Measurements from ENCODE around the gene DNHD1.

The DNHD1 gene

DNA sequence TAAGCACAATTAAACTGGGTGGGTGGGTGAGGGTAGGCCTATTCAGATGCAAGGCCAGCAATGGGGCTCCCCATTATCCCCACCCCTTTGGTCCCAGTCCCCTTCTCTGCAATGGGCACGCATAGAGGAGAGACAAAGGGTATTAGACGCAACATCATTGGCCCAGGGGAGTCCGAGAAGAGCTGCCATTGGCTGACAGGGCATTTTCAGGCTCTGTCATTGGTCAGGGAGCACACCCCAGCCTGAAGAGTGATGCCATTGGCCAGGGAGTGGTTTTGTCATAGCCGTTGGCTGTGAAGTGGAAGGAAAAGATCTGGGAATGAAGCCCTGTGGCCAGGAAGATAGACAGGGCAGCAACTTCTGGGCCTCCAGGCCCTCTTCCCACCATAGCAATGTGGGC is 20.5 kb upstream of the DNHD1 start:
- no peak overlapping the region for H4K8ac ChIP-seq (ENCODE audit: low read depth, low read length)
- DNase-seq = no peak
- H3K9me3 ChIP-seq (ENCODE audit: insufficient read depth, low read depth, low read length) = no peaks in the 10 kb centered on the region
- H4K12ac ChIP-seq (ENCODE audit: low read depth, low read length) = no peak overlapping the region
- H3K4me2 ChIP-seq (ENCODE audit: low read length) = no peak overlapping the region
- no peak overlapping the region for H3K18ac ChIP-seq (ENCODE audit: low read length)
- no peak overlapping the region for H2BK120ac ChIP-seq (ENCODE audit: insufficient read depth, low read length, poor library complexity)
- no peak overlapping the region for H3K9ac ChIP-seq (ENCODE audit: low read length)
- no peak overlapping the region for H2AK5ac ChIP-seq (ENCODE audit: low read length)
- peaks cover 31 to 34% of the 10 kb centered on the region in 2 experiments for H3K36me3 ChIP-seq (ENCODE audit: control insufficient read depth in 1 of 2, insufficient read depth in 2 of 2, low read length in 2 of 2)
- H4K91ac ChIP-seq (ENCODE audit: low read depth, low read length) = no peak overlapping the region
- H3K79me2 ChIP-seq (ENCODE audit: control insufficient read depth, insufficient read depth, low read length, poor library complexity) = peaks cover 17% of the 10 kb centered on the region
- no peak overlapping the region for H2BK5ac ChIP-seq (ENCODE audit: low read depth, low read length, poor library complexity)
- no peak overlapping the region for H3K23ac ChIP-seq (ENCODE audit: low read length)
- H3K14ac ChIP-seq (ENCODE audit: low read length) = no peak overlapping the region
- no peak overlapping the region for H3K4me3 ChIP-seq (ENCODE audit: low read depth, low read length)
- H3K79me1 ChIP-seq (ENCODE audit: low read length) = peaks cover 18% of the 10 kb centered on the region
- H3K4me1 ChIP-seq (ENCODE audit: control insufficient read depth in 1 of 2, insufficient read depth in 2 of 2, low read length in 2 of 2) = peaks cover 15 to 19% of the 10 kb centered on the region in 2 experiments
- H2AFZ ChIP-seq (ENCODE audit: insufficient read depth, low read length, poor library complexity) = no peak overlapping the region
- no peak overlapping the region for H3K4ac ChIP-seq (ENCODE audit: low read depth, low read length)
- no peak overlapping the region for H3K27ac ChIP-seq (ENCODE audit: low read depth, low read length)
- no peaks in the 10 kb centered on the region for H3K27me3 ChIP-seq (ENCODE audit: insufficient read depth, low read length)
- H2BK12ac ChIP-seq (ENCODE audit: low read length) = no peak overlapping the region
- no CpG with 5 or more reads among the region's 4 CpGs for WGBS (ENCODE audit: extremely low coverage, insufficient coverage, insufficient read length)

DNA sequence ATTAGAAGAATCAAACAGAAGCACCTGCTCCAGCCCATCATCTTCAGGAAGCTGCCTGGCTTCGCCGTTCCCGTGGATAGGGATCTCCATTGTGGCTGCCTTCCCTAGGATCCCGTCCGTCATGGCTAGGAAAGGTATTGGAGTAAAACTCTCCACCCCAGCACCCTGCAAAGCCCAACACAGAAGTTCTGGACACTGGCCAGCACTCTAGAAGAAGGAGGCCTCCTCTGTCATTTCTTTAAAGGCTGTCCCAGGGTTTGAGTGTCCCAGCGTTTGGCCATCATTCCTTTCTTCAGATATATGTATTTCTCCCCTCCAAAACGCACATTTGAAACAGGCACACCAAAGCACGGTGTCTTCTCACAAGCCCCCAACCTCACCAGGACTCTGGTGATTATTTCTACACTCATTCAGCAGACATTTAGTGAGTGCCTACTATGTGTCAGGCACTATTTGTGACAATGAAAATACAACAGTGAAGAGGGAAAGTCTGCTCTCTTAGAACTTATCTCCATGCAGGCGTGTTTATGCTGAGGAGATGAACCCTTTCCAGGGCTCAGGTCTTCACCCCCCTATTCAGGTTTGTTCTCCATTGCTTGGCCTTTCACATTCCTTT is 16.7 kb upstream of the DNHD1 start:
- peak in 1 of 2 donors; percentile 2 for DNase-seq
- Histone ChIP-seq H2BK5ac (ENCODE audit: low read depth, low read length, poor library complexity) (peak overlapping the region; percentile 35), H3K9ac (ENCODE audit: low read length) (peak overlapping the region; percentile 86), H3K4ac (ENCODE audit: low read depth, low read length) (peak overlapping the region; percentile 81), H3K4me3 (ENCODE audit: low read depth, low read length) (peak overlapping the region; percentile 93), H3K27ac (ENCODE audit: low read depth, low read length) (no peak overlapping the region), H2AFZ (ENCODE audit: insufficient read depth, low read length, poor library complexity) (no peak overlapping the region), H3K4me1 (ENCODE audit: control insufficient read depth in 1 of 2, insufficient read depth in 2 of 2, low read length in 2 of 2) (peaks cover 6 to 11% of the 10 kb centered on the region in 2 experiments), H2BK12ac (ENCODE audit: low read length) (no peak overlapping the region), H3K4me2 (ENCODE audit: low read length) (peak overlapping the region; percentile 79), H2BK120ac (ENCODE audit: insufficient read depth, low read length, poor library complexity) (peak overlapping the region; percentile 26), H3K14ac (ENCODE audit: low read length) (peak overlapping the region; percentile 45), H4K91ac (ENCODE audit: low read depth, low read length) (peak overlapping the region; percentile 78), H3K18ac (ENCODE audit: low read length) (peak overlapping the region; percentile 80), H3K27me3 (ENCODE audit: insufficient read depth, low read length) (no peaks in the 10 kb centered on the region), H3K79me2 (ENCODE audit: control insufficient read depth, insufficient read depth, low read length, poor library complexity) (peaks cover 15% of the 10 kb centered on the region), H3K79me1 (ENCODE audit: low read length) (peaks cover 9% of the 10 kb centered on the region), H3K23ac (ENCODE audit: low read length) (no peak overlapping the region), H2AK5ac (ENCODE audit: low read length) (no peak overlapping the region), H3K9me3 (ENCODE audit: insufficient read depth, low read depth, low read length) (no peaks in the 10 kb centered on the region), H4K8ac (ENCODE audit: low read depth, low read length) (peak overlapping the region; percentile 86), H3K36me3 (ENCODE audit: control insufficient read depth in 1 of 2, insufficient read depth in 2 of 2, low read length in 2 of 2) (peaks cover 34 to 47% of the 10 kb centered on the region in 2 experiments), H4K12ac (ENCODE audit: low read depth, low read length) (peak overlapping the region; percentile 64)
- WGBS (ENCODE audit: extremely low coverage, insufficient coverage, insufficient read length) = no CpG with 5 or more reads among the region's 9 CpGs

DNA sequence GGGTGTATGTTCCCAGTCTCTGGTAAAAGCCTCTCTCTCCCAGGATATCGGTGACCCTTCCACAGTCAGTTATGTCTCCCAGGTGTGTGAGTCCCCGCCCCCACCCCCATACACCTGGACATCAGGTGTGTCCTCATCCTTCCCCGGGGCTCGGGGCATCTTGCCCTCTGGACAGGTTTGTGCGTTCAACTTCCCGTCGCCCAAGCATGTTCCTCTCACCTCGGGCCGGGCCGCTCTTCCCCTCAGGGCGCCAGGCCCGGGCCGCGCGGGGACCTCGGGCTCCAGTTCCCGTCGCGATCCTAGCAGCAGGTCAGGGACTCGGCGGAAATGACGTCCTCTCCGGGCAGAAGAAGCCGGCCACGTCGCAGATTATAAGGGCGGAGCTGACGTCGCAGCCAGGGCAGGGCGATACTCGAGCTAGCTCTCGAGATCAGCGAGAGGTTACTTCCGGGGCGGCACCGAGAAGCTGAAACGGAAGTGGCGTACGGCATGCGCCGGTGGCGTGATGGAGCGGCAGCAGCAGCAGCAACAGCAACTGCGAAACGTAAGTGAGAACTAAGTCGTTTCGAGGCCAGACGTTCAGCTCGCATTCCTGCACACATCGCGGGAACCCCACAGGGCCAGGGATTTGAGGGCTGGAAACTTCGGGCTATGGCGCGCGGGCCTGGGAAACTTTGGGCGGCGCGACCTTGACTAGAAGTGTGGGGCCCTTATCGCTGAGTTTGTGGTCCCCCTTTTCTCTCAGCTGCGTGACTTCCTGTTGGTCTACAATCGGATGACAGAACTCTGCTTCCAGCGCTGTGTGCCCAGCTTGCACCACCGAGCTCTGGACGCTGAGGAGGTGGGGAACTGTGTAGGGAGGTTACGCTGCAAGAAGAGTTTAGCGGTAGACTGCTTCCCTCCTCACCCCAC is 15.8 kb upstream of the DNHD1 start, which contains the start of the genes ARFIP2 and TIMM10B:
ARFIP2 (minus strand) TSS at position 320 of the 912 bp plus-strand sequence. CDS start 910 bp downstream, outside the sequence.
TIMM10B (plus strand) TSS at position 490 of the 912 bp plus-strand sequence; CDS start at position 506, 16 bp downstream.
- Histone ChIP-seq H4K12ac (ENCODE audit: low read depth, low read length) (peak within 1 kb of the TSS; percentile 64), H3K14ac (ENCODE audit: low read length) (peak within 1 kb of the TSS; percentile 62), H2AK5ac (ENCODE audit: low read length) (peak within 1 kb of the TSS; percentile 49), H3K27me3 (ENCODE audit: insufficient read depth, low read length) (no peaks in the 10 kb centered on the region), H3K4ac (ENCODE audit: low read depth, low read length) (peak within 1 kb of the TSS; percentile 90), H3K79me2 (ENCODE audit: control insufficient read depth, insufficient read depth, low read length, poor library complexity) (peaks cover 15% of the 10 kb centered on the region), H3K4me1 (ENCODE audit: control insufficient read depth in 1 of 2, insufficient read depth in 2 of 2, low read length in 2 of 2) (peaks cover 6 to 11% of the 10 kb centered on the region in 2 experiments), H2BK12ac (ENCODE audit: low read length) (no peak within 1 kb of the TSS), H2BK5ac (ENCODE audit: low read depth, low read length, poor library complexity) (peak within 1 kb of the TSS; percentile 52), H3K9ac (ENCODE audit: low read length) (peak within 1 kb of the TSS; percentile 95), H3K79me1 (ENCODE audit: low read length) (peaks cover 9% of the 10 kb centered on the region), H3K4me2 (ENCODE audit: low read length) (peak within 1 kb of the TSS; percentile 79), H2BK120ac (ENCODE audit: insufficient read depth, low read length, poor library complexity) (peak within 1 kb of the TSS; percentile 39), H2AFZ (ENCODE audit: insufficient read depth, low read length, poor library complexity) (peak within 1 kb of the TSS; percentile 35), H4K91ac (ENCODE audit: low read depth, low read length) (peak within 1 kb of the TSS; percentile 78), H3K18ac (ENCODE audit: low read length) (peak within 1 kb of the TSS; percentile 80), H4K8ac (ENCODE audit: low read depth, low read length) (peak within 1 kb of the TSS; percentile 86), H3K23ac (ENCODE audit: low read length) (no peak within 1 kb of the TSS), H3K9me3 (ENCODE audit: insufficient read depth, low read depth, low read length) (no peaks in the 10 kb centered on the region), H3K36me3 (ENCODE audit: control insufficient read depth in 1 of 2, insufficient read depth in 2 of 2, low read length in 2 of 2) (peaks cover 34 to 47% of the 10 kb centered on the region in 2 experiments), H3K4me3 (ENCODE audit: low read depth, low read length) (peak within 1 kb of the TSS; percentile 93), H3K27ac (ENCODE audit: low read depth, low read length) (peak within 1 kb of the TSS; percentile 70)
- DNase-seq = peak; percentile 99
- no CpG with 5 or more reads among the region's 66 CpGs for WGBS (ENCODE audit: extremely low coverage, insufficient coverage, insufficient read length)

DNA sequence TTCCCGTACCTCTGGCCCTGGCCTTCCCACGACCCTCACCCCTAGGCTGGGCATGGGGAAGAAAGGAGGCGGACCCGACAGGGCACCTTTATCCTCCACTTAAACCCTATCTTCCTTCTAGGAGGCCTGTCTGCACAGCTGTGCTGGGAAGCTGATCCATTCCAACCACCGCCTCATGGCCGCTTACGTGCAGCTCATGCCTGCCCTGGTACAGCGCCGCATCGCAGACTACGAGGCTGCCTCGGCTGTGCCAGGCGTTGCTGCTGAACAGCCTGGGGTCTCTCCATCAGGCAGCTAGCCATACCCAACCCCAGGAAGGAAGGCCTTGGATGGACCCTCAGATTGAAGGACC is 15.2 kb upstream of the DNHD1 start:
- no peak for DNase-seq
- Histone ChIP-seq H3K36me3 (ENCODE audit: control insufficient read depth in 1 of 2, insufficient read depth in 2 of 2, low read length in 2 of 2) (peaks cover 27 to 42% of the 10 kb centered on the region in 2 experiments), H2BK120ac (ENCODE audit: insufficient read depth, low read length, poor library complexity) (peak overlapping the region; percentile 39), H4K91ac (ENCODE audit: low read depth, low read length) (peak overlapping the region; percentile 58), H2BK5ac (ENCODE audit: low read depth, low read length, poor library complexity) (peak overlapping the region; percentile 52), H3K9ac (ENCODE audit: low read length) (peak overlapping the region; percentile 95), H3K27me3 (ENCODE audit: insufficient read depth, low read length) (no peaks in the 10 kb centered on the region), H3K9me3 (ENCODE audit: insufficient read depth, low read depth, low read length) (no peaks in the 10 kb centered on the region), H3K18ac (ENCODE audit: low read length) (peak overlapping the region; percentile 38), H3K4me2 (ENCODE audit: low read length) (peak overlapping the region; percentile 67), H2AFZ (ENCODE audit: insufficient read depth, low read length, poor library complexity) (peak overlapping the region; percentile 35), H4K12ac (ENCODE audit: low read depth, low read length) (peak overlapping the region; percentile 59), H3K23ac (ENCODE audit: low read length) (no peak overlapping the region), H2BK12ac (ENCODE audit: low read length) (no peak overlapping the region), H4K8ac (ENCODE audit: low read depth, low read length) (peak overlapping the region; percentile 69), H2AK5ac (ENCODE audit: low read length) (peak overlapping the region; percentile 49), H3K14ac (ENCODE audit: low read length) (peak overlapping the region; percentile 62), H3K79me1 (ENCODE audit: low read length) (peaks cover 9% of the 10 kb centered on the region), H3K4me3 (ENCODE audit: low read depth, low read length) (peak overlapping the region; percentile 93), H3K79me2 (ENCODE audit: control insufficient read depth, insufficient read depth, low read length, poor library complexity) (peaks cover 15% of the 10 kb centered on the region), H3K4ac (ENCODE audit: low read depth, low read length) (peak overlapping the region; percentile 90), H3K4me1 (ENCODE audit: control insufficient read depth in 1 of 2, insufficient read depth in 2 of 2, low read length in 2 of 2) (peaks cover 6 to 11% of the 10 kb centered on the region in 2 experiments), H3K27ac (ENCODE audit: low read depth, low read length) (peak overlapping the region; percentile 70)
- WGBS (ENCODE audit: extremely low coverage, insufficient coverage, insufficient read length) = no CpG with 5 or more reads among the region's 13 CpGs

Measured in trophoblast cell (in vitro differentiated cells and primary cell).